ENCODE data around the gene BNIPL.

DNA sequence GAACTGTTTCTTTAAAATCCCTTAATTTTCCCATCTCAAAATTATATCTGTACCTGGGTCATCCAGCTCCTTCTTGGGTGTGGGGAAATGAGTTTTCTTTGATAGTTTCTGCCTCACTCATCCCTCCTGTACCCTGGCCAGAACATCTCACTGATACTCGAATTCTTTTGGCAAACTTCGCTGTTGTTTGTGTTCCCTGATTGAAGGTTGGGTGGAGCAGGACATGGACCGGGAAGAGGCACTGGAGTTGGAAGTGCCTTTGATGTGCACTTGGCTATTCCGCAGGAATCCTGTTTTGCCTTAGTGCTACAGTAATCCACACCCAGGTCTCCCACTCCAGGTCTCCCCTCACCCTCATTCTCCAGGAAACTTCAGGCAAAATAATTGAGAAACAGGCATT, 40.9 kb upstream of the BNIPL start:
- TF ChIP-seq CTCF (IDR thresholded peaks at IDR 0.05; ENCODE audit: control extremely low read depth in 1 of 3, insufficient read depth in 1 of 3, low read depth in 1 of 3, low read length in 3 of 3) (no peak), BACH1 (IDR thresholded peaks at IDR 0.05; ENCODE audit: low read length) (no peak), CHD2 (IDR thresholded peaks at IDR 0.05; ENCODE audit: low read length) (no peak), POLR2AphosphoS5 (IDR thresholded peaks at IDR 0.05; ENCODE audit: low read depth, low read length) (no peak), MAX (IDR thresholded peaks at IDR 0.05) (no peak), MAFK (IDR thresholded peaks at IDR 0.05; ENCODE audit: low read depth, low read length) (no peak), RXRA (IDR thresholded peaks at IDR 0.05; ENCODE audit: insufficient read depth, low read depth, low read length) (no peak)

Measured in H1 (cell line).